HS-27A (cell line): ENCODE measurements around the gene PLD1.
"Not testable (repeated sequence)": the region's sequence is repeated elsewhere in the genome, so short reads cannot be mapped to it uniquely, and the experiment has no call there.

Experiments
- DNase-seq: peaks from one replicate; pipeline ENCODE4 v3.0.0-alpha.2; 2012; ENCODE audit warnings: low read depth, missing footprints

Gene PLD1

DNA sequence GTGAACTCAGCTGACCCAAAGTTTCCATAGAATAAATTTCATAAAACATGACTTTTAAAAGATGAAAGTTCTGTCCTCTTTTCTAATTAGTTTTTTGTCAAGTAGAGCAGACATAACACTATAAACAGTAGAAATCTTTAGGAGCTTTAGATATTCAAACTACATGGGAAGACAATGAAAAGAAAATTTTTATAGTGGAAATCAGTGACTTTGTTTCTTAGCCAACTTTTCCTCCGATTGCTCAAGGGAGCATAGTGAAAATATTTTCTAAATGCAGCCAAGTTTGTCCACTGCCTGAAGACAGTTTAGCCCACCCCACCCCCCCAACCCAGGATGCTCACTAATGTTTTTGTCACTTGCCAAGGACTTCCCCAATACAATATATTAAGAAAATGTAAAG, 114.9 kb downstream of the PLD1 start:
- DNase-seq = no peak

- no peak for DNase-seq
Measured at GRCh38 chr3:171694888-171695287, 115.4 kb downstream of the PLD1 start.

- DNase-seq = not testable (repeated sequence)
Measured at GRCh38 chr3:171692551-171692950, 117.7 kb downstream of the PLD1 start.

DNA sequence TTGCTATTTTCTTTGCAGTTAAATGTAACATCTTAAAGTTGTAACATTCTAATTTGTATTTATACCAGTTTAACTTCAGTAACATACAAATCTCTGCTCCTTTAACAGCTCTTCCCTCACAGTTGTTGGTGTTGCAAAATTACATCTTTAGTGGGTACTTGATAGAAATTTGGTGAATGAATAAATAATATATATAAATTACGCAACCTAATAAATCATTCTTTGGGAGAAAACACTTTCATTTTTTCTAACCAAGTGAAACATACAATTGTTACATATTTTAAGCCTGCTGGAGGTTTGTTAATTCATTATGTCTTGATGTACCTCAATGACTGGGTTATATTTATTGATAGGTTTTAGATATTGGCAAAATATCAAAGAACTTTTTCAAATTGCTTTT, 118.8 kb downstream of the PLD1 start:
- DNase-seq = no peak

- DNase-seq = no peak
Measured at GRCh38 chr3:171690281-171690680, 120.0 kb downstream of the PLD1 start.

- no peak for DNase-seq
Measured at GRCh38 chr3:171688593-171688992, 121.7 kb downstream of the PLD1 start.

GRCh38 chr3:171688002-171688401, 122.3 kb downstream of the PLD1 start:
- no peak for DNase-seq

GRCh38 chr3:171687581-171687980, 122.7 kb downstream of the PLD1 start:
- no peak for DNase-seq

- DNase-seq = no peak
Measured at GRCh38 chr3:171687064-171687463, 123.2 kb downstream of the PLD1 start.

DNA sequence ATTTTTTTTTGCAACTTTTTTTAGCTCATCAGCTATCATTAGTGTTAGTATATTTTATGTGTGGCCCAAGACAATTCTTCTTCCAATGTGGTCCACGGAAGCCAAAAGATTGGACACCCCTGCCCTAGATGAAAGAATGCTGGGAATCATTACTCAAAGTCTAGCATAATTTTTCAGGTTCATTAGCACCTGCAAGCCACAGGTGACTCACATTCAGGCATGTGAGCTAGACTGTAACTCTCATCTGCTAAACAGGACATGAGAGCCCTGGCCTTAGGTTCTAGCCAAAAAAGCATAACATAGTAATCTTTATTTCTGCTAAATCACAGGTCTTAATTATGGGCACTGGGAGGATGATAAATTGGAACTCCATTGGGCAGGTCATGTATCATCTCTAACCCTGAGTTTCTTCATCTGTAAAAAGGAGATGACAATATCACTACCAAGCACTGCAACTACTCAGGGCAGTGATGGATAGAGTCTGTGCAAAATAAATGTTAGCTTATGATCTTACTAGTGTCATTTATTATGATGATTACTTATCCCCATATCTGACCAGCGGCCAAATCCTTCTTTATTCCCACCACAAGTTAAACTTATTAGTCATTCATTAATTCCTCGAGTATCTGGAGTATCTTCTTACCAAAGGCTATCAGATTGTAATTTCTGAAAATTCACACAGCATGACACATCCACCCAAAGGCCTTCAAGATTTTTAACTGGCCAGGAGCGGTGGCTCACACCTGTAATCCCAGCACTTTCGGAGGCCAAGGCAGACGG, 125.0 kb downstream of the PLD1 start:
- DNase-seq = no peak

DNA sequence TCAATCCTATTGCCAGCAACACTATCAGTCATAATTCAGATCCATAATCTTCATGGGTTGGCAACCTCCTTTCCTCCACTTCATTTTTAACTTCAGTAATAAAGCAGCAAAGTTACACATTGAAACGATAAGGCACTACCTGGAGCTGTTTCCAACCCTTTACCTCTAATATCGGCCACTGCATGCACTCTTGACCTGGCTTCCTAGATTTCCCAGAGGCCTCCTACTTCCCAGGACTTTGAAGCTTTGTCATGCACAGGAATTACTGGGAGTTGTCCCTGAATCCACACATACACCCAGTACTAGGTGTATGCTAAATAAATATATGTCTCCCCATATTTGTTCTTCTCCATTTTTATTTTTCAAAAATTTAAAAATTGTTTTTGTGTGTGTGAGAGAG, 126.1 kb downstream of the PLD1 start:
- no peak for DNase-seq

GRCh38 chr3:171682743-171683142, 127.5 kb downstream of the PLD1 start:
- DNase-seq = no peak

- no peak for DNase-seq
Measured at GRCh38 chr3:171680726-171681411, 129.4 kb downstream of the PLD1 start.

- DNase-seq = no peak
Measured at GRCh38 chr3:171678971-171679492, 131.3 kb downstream of the PLD1 start.

GRCh38 chr3:171677706-171678105, 132.6 kb downstream of the PLD1 start:
- DNase-seq = no peak

GRCh38 chr3:171676601-171677175, 133.6 kb downstream of the PLD1 start:
- DNase-seq = no peak

DNA sequence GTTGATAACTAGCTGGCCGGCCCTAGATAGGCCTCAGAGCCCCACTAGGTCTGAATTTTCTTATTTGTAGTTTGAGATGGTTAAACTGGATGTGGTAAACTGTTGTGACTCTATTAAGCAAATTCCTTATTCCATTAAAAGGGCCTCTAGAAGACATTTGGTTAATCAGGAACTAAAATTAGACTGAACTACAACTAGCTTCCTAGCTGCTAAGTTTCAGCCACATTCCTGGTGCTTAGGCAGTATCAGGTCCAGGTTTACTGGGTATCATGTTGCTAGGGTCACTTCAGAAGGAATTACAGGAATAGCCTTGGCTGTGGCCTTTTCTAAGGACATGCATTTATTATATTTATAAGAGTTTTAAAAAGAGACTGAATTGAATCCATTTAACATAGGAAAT, 136.3 kb downstream of the PLD1 start:
- no peak for DNase-seq

- DNase-seq = no peak
Measured at GRCh38 chr3:171672538-171672937, 137.7 kb downstream of the PLD1 start.

GRCh38 chr3:171672124-171672523, 138.2 kb downstream of the PLD1 start:
- no peak for DNase-seq

DNA sequence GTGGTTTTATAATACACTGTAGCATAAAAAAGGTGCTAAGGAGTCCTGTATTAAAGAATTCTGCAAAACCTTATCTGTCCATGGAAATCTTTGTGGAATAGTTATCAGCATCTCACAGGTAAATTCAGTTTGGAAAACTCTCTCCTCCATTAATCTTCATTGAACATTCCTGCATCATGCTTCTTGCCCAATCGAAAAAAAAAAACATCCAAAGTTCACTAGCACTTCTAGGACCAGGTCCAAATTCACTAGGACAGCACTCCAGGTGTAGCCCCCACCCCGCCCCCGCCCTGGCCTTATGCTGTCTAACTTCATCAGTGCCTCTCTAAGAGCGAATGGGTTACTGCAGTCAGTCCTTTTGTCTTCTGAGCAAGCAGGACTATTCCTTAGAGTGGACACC, 138.6 kb downstream of the PLD1 start:
- DNase-seq = no peak

GRCh38 chr3:171666516-171666915, 143.8 kb downstream of the PLD1 start:
- DNase-seq = no peak

- no peak for DNase-seq
Measured at GRCh38 chr3:171663805-171664204, 146.5 kb downstream of the PLD1 start.

DNA sequence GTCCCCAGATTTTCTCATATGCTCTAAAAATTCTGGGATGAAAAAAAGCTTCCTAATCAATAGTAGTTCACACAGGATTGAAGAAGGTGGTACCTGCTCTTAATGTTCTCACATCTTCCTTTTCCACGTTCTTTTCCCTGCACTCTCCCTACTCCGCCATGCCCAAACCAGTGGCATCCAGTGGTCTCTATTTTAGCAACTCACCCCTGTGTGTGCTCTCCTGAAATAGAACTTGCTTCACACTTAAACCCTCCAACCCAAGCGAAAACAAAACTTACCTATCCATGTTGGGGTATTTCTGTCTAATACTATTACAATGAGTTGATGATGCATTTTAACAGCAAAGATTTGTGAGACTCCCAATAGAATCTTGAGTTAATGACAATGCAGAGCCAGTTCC, 148.8 kb downstream of the PLD1 start:
- DNase-seq = no peak
